Measurements from ENCODE around the gene C14orf93. TPM values are rescaled to one million over a fixed set of nuclear protein-coding genes. Genes with fewer than 3 reads are reported as not detected.

The C14orf93 gene
- total RNA-seq, 6 experiments from 2014 or later: 1.7 to 4.0 (median 3.2) TPM

DNA sequence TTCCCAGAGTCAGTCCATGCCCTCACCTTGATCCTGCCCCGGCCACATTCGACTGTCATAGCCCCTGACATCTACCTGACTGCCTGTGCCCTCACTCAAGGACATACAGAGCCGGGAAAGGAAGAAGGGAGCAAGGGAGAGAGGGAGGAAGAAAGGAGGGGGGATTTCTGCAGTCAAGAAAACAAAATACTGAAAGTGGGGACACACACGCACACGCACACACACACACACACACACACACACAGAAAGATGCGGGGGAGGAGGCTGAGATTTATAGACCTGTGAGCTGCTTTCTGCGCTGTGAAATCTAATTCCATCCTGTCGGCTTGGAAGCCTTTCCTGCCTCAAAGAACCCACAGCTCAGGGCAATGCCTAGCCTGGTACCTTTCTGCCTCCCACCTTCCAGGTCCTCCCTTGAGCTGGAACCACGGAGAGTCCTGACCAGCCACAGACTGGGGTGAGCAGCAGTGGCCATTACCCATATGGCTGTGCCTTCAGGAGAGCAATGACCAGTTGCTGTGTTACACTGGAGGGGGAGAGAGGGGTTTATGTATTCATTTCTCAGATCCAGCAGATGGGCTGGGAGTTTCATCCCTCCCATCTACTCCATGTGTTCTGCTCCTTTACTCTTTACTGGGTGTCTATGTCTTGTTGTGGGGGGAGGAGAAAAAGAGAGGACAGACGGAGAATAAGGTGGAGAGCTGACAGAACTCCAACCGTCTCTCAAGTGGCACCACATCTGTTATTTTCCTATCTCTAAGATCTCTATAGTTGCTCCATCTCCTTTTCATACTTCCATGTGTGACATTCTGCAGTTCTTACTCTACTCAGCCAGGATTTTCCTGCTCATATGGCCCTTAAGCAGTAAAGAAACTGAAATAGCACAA lies 12.9 kb downstream of the C14orf93 start:
- TF ChIP-seq, protein P1, sequence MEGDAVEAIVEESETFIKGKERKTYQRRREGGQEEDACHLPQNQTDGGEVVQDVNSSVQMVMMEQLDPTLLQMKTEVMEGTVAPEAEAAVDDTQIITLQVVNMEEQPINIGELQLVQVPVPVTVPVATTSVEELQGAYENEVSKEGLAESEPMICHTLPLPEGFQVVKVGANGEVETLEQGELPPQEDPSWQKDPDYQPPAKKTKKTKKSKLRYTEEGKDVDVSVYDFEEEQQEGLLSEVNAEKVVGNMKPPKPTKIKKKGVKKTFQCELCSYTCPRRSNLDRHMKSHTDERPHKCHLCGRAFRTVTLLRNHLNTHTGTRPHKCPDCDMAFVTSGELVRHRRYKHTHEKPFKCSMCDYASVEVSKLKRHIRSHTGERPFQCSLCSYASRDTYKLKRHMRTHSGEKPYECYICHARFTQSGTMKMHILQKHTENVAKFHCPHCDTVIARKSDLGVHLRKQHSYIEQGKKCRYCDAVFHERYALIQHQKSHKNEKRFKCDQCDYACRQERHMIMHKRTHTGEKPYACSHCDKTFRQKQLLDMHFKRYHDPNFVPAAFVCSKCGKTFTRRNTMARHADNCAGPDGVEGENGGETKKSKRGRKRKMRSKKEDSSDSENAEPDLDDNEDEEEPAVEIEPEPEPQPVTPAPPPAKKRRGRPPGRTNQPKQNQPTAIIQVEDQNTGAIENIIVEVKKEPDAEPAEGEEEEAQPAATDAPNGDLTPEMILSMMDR (IDR thresholded peaks at IDR 0.05): no peak
- TF ChIP-seq POLR2A (IDR thresholded peaks at IDR 0.05): no peak
- H3K27me3 ChIP-seq: no peaks in the 10 kb centered on the region
- H3K4me3 ChIP-seq: no peak overlapping the region
- intact Hi-C loops (cut with DNase I): no loop called here
- no peaks in the 10 kb centered on the region for H3K9me3 ChIP-seq
- WGBS (ENCODE audit: insufficient coverage, low coverage, low lambda C conversion rate, missing lambda C conversion rate): 67% methylated on average over 7 of the region's 11 CpGs
- no peaks in the 10 kb centered on the region for H3K36me3 ChIP-seq
- H3K4me1 ChIP-seq: no peaks in the 10 kb centered on the region
- no peak overlapping the region for H3K27ac ChIP-seq
- ATAC-seq: no peak
- no peak for DNase-seq

DNA sequence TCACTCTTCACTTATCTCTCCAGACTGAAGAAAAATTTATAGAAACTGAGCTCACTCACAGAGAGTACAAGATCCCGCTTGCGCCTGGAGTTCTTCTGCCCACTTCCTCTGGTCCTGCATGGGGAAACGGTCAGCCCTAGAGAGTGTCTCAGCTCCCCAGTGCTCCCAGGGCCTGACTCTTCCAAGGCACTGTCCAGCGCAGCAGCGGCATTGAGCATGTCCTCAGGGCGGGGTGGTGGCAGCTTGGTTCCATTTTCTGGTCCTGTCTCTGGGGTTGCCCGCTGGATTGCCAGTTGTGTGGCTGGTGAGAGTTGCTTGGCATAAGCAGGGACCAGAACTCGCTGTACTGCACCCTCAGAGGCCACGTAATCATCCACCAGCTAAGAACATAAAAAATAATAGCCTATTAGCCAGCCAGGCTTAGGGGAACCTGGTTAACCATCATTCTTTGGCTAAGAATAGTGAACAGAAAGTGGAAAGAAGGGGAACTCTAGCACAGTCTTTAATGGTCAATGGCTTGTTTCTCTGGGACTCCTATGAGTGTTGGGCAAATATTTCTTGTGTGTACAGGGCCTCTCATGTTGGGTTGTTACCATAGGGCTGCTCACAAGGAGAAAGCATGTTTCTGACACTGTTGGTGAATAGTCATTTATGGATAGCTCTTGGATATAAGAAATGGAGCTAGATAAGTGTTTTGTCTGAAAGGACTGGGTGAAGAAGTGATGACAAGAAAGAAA lies 13.9 kb downstream of the C14orf93 start:
- H3K4me3 ChIP-seq: no peak overlapping the region
- no peak overlapping the region for H3K27ac ChIP-seq
- H3K36me3 ChIP-seq: no peaks in the 10 kb centered on the region
- H3K27me3 ChIP-seq: no peaks in the 10 kb centered on the region
- H3K9me3 ChIP-seq: no peaks in the 10 kb centered on the region
- no peak for ATAC-seq
- DNase-seq: no peak
- TF ChIP-seq, protein P1 (IDR thresholded peaks at IDR 0.05): no peak
- TF ChIP-seq POLR2A (IDR thresholded peaks at IDR 0.05): no peak
- WGBS (ENCODE audit: insufficient coverage, low coverage, low lambda C conversion rate, missing lambda C conversion rate): 76% methylated on average over 6 of the region's 9 CpGs
- intact Hi-C loops (cut with DNase I): no loop called here
- no peaks in the 10 kb centered on the region for H3K4me1 ChIP-seq

DNA sequence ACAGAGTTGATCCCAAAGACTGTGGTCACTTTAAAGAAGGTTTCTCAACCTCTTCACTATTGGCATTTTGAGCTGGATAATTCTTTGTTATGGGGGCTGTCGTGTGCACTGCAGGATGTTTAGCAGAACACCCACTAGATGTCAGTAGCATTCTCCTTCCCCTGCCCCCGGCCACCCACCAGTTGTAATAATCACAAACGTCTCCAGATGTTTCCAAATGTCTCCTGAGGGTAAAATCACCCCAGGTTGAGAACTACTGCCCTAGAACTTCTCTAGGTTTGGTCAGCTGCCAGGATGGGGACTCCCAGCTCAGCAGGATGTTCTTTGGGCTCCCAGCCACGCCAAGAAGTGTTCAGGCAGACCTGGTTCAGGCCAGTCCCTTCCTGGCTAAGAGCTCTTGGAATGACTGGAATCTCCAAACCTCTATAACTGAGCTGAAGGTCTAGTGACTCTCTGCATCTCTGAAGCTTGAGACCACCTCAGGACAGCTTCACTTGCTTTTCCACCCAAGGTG lies 15.1 kb downstream of the C14orf93 start:
- TF ChIP-seq, protein P1 (IDR thresholded peaks at IDR 0.05): peak; percentile 20 to 60 (median 46)
- no peak for TF ChIP-seq POLR2A (IDR thresholded peaks at IDR 0.05)
- intact Hi-C loops (cut with DNase I): no loop called here
- DNase-seq: no peak
- no peaks in the 10 kb centered on the region for H3K9me3 ChIP-seq
- no peaks in the 10 kb centered on the region for H3K4me1 ChIP-seq
- WGBS (ENCODE audit: insufficient coverage, low coverage, low lambda C conversion rate, missing lambda C conversion rate): 12% methylated on average over 3 of the region's 4 CpGs
- H3K27ac ChIP-seq: no peak overlapping the region
- H3K27me3 ChIP-seq: no peaks in the 10 kb centered on the region
- ATAC-seq: peak; percentile 63 to 77 (median 74)
- H3K4me3 ChIP-seq: no peak overlapping the region
- no peaks in the 10 kb centered on the region for H3K36me3 ChIP-seq

DNA sequence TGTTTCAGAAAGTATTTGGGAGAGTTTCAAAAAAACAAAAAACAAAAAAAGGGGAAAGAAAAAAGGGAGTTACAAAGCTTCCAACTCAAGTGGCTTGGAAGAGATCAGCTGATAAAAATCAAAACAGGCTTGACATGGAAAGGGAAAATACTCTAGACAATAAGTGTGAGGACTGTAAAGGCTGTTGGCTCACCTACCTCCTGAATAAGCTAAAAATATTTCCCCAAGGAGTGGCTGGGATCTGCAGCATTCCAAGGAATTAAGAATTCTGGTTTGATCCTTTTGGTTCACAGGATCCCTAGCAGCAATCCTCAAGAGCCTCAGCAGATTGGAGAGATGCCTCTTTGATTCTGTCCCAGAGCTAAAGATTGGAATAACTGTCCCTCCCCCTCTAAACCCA lies 16.4 kb downstream of the C14orf93 start:
- Histone ChIP-seq H3K27me3 (no peaks in the 10 kb centered on the region), H3K36me3 (no peaks in the 10 kb centered on the region), H3K4me3 (no peak overlapping the region), H3K9me3 (no peaks in the 10 kb centered on the region), H3K27ac (no peak overlapping the region), H3K4me1 (no peaks in the 10 kb centered on the region)
- DNase-seq (no peak), ATAC-seq (no peak)
- TF ChIP-seq POLR2A (IDR thresholded peaks at IDR 0.05): no peak
- TF ChIP-seq, protein P1 (IDR thresholded peaks at IDR 0.05): no peak
- intact Hi-C loops (cut with DNase I): no loop called here

All from right lobe of liver (tissue), 6 donors.